HG02981 (cell line): Measurements from ENCODE around the gene MROH8.

Source experiments
- ATAC-seq: cut with Tn5 transposase; IDR thresholded peaks from one replicate; pipeline ENCODE4 v1.9.1; 2021; ENCODE audit warnings: mild to moderate bottlenecking, moderate library complexity; ENCODE audit not compliant: unreplicated experiment

Gene MROH8

DNA sequence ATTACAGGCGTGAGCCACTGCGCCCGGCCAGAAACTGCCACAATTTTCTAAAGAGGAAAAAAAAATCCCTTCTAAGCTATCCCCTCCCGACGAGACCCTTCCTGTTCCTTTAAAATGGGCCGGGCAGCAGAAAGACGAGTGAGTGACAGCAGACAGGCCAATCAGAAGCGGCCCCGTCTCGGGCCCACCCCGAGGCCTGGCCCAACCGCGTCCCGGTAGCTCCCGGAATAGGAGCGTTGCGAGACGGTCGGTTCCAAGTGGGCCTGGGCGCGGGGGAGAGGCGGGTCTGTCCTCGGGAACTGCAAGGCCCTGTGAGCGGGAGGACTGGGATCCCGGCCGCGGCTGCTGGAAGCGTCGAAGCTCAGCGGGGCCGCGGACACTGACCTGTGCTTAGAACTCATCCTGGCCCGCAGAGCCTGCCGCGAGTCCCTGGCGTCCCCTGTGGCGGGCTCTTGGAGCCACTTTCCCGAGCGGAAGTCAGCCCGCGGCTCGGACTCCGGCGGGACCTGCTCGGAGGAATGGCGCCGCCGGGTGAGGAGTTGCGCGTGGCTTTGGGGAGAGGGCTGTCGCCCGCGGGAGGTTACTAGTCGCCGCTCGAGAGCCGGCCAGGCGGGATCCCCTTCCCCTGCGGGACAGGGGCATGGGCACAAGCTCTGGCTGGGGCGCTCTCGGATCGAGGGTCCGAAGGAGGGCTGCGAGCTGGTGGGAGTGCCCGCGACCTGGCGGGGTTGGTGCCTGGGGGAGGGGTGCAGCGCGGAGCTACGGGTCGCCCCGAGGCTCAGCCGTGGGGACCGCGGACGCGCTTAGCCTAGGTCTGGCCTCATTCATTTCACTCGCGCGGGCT is at the start of gene MROH8, which contains the start of gene RPN2:
Gene MROH8 (minus strand): TSS at position 710 of the 844 bp plus-strand sequence.
Gene RPN2 (plus strand): TSS at position 492 of the 844 bp plus-strand sequence. CDS start 27 bp downstream, at position 519.
- ATAC-seq = peak; percentile 90

DNA sequence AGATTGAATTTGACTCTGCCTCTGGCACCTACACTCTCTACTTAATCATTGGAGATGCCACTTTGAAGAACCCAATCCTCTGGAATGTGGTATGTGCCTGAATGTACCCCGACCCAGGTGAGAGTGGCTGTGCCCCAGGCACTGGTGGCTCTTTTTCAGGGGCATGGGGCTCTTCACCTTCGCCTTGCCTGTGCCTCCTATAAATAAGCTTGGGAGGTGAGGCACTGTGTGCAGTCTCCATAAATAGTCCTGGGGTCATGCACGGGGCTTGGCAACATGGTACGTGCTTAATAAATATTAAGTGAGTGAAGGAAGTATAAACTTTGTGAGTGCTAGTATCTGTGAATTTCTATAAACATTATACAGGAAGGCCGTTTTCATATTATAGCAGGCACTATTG is 49.3 kb upstream of the MROH8 start:
- ATAC-seq = no peak

DNA sequence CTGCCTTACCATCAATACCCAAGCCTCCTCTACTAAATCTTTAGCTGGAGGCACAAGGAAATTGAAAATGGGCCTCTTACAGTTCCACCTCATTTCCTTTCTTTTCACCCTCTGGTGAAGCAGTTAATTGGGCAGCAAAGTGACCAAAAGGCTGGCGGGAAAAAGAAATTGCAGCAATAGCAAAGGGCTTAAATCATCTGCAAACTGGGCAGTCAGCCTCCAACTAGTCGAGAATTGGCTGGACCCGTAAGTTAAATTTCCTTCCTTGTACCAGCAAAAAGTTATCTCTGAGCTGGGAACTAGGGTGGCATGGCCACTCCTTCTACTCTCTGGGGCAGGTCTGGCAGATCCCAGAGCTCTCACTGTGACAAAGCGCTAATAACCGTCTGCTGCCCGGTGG is 48.7 kb upstream of the MROH8 start:
- ATAC-seq = no peak

DNA sequence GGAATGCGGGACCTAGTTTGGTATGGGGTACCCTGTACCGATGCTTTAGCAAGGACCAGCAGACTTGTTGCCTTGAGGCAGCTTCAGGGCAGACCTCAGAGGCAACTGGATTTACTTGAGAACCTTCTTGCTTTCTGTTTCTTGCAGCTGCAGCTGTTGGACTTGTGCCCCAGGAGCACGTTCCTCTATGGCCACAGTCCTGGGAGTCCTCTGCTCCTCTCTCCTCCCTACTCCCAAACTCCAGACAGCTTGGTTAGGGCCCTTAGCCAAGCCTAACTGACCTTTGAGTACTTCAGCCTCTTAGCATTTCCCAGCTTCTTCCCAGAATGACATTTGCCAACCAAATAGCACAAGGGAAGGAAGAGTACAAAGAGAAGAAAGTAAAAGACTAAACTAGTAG is 47.5 kb upstream of the MROH8 start:
- no peak for ATAC-seq

DNA sequence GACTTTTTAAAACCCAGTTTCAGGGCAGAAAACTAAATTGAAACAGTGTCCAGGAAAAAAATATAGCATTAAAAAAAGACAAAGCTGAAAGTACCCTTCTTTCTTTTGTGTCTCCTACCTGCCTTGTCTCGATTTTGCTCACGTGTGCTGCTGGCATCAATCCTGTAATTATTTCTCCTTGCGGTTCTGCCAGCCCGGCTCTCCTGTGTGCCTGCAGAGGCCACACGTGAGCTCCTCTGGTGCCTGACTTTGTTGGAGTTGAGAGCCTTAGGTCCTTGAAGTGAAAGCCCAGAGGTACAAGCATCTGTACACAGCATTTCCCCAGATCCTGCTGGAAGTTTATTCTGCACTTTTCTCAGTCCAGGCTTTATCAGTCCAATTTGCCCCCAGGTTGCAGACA is 45.8 kb upstream of the MROH8 start:
- no peak for ATAC-seq

DNA sequence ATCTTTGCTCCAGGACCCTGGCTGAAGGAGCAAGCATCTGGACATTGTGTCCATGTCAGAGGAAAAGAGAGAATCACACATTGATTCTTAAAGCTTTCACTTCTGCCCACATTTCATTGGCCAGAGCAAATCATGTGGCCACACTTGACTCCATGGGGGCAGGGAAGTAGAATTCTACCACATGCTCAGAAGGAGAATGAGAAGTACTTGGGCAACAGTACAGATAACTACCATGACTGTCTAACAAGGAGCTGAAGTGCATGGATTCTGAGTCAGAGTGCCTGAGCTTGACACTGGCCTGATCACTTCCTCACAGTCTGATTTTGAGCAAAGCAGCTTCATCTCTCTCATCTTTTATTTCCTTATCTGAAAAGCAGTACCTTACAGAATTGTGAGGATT is 43.7 kb upstream of the MROH8 start:
- no peak for ATAC-seq

DNA sequence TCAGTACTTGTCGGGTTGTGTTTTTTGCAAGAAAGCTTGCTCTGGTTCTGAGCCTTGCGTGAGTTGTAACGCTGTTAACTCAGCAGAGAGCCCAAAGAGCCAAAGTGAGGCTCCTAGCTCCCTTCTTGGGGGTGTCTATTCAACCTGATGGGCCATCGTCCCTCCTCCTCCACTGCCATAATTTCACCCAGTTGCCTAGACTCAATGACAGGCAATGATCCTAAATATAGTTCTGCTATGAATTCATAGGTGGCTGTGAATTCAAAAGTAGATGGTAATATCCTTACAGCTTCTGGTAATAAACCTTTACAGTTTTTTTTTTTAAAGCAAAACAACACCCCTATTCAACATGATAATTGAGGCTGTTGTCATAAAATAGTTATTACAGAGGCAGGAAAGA is 42.7 kb upstream of the MROH8 start:
- ATAC-seq = no peak

DNA sequence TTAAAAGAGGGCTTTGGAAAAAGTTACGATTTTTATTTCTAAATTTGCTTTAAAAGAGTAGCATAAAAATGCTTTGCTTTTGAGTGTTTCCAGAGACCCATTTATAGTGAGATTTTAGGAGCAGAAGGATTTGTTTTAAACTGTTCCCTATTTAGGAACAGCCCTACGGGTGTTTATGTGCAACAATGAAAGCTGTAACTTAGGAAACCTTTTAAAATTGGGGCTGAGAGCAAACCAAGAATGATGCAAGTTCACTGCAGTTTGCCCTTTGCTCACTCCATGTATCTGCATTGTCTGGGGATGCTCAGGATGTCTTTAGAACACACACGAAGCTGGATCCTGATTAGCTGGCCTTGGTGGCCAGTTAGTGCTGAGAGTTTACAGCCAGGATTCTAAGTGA is 41.4 kb upstream of the MROH8 start:
- no peak for ATAC-seq

DNA sequence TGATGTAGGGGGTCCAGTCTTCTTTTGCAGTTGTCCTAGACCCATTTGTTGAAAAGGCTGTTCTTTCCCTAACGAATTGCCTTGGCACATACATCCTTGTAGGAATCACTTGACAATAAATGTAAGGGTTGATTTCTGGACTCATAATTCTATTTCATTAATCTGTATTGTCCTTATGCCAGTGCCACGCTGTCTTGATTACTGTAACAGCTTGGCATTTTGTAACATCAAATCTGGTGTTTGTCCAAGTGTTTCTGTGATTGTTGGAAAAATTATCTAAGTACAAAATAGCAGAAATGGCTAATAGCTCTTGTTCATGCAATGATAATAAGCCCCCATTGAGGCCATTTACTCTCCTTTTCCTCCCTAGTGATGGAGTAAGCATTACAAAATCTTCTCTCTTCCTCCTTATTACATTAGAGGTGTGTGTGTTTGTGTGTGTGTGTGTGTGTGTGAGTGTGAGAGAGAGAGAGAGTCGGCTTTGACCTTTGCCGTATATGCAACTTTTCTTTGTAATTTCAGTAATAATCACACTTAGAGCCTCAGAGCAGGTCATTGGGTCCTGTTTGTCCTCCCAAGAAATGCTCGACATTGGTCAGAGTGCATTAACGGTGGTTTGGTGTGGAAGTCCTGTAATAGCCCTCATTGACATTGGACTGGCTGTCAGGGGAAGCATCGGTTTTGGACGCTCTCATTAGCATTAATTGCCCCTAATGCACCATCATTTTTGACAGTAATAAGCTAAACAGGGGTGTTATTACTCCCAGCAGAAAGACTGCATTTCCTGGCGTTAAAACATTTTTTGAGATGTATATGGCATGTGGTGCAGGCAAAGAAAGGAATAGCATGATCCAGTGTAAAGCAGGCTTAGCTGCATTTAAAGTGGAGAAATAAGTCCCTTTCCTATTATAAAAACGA is 40.7 kb upstream of the MROH8 start:
- no peak for ATAC-seq

DNA sequence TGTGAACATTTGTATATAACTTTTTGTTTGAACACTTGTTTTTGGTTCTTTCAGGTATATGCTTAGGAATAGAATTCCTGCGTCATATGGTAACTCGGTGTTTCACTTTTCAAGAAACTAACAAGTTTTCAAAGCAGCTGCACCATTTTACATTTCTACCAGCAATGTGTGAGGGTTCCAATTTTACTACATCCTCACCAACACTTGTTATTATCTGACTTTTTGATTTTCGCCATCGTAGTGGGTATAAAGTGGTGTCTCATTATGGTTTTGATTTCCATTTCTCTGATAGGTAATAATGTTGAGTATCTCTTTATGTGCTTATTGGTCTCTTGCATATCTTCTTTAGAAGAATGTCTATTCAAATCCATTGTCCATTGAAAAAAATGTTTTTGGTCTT is 39.6 kb upstream of the MROH8 start:
- no peak for ATAC-seq

DNA sequence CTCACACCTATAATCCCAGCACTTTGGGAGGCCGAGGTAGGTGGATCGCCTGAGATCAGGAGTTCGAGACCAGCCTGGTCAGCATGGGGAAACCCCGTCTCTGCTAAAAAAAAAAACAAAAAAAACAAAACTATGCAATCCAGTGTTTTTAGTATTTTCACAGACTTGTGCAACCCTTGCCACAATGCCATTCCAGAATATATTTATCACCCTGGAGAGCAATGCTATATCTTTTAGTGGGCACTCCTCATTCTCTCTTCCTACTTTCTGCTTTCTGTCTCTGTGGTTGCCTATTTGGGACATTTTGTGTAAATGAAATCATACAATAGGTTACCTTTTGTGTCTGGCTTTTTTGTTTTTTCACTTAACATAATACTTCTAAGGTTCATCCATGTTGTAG is 39.1 kb upstream of the MROH8 start:
- ATAC-seq = no peak

DNA sequence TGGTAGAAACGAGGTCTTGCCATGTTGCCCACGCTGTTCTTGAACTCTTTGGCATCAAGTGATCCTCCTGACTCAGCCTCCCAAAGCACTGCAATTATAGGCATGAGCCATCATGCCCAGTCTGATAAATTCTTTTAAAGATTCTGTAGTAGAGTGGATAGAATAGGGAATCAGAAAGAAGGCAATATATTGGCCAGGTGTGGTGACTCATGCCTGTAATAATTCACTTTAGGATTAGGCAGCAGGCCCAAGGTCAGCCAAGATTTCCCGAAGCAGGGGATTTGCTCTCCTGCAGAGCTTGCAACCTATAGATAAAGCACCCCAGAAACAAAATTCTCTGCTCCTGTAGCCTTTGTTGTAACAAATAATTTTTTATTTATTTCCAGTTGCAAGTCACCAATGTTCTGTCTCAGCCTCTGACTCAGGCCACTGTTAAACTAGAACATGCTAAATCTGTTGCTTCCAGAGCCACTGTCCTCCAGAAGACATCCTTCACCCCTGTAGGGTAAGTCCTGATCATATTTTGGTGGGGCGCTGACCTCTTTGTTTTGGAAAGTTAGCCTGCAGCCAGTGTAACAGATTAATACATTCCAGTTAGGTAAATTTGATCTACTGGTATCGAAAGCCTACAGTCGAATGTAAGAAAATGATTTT is 30.4 kb upstream of the MROH8 start:
- no peak for ATAC-seq

DNA sequence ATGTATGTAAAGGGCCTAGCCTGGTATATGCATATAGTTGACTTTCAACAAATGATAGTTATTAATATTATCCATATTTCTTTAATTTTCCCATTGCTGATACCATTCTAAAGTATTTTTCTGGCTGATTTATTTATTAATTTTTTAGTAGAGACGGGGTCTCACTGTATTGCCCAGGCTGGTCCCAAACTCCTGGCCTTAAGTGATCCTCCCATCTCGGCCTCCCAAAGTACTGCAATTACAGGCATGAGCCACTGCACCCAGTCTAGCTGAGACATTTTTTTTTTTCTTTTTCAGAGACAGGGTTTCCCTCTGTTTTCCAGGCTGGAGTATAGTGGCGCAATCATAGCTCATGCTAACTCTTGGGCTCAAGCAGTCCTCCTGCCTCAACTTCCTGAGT is 29.8 kb upstream of the MROH8 start:
- ATAC-seq = no peak

DNA sequence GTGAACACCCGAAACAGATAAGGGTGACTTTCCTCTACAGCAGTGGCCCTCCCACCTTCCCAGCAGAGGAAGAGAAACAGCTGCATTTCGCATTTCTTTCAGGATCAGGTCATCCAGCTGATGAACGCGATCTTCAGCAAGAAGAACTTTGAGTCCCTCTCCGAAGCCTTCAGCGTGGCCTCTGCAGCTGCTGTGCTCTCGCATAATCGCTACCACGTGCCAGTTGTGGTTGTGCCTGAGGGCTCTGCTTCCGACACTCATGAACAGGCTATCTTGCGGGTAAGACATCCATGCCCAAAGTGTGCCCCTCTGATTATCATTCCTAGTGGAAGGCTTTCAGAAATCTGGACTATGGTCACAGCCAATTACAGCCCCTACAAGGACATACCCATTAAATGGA is 27.8 kb upstream of the MROH8 start:
- ATAC-seq = no peak

DNA sequence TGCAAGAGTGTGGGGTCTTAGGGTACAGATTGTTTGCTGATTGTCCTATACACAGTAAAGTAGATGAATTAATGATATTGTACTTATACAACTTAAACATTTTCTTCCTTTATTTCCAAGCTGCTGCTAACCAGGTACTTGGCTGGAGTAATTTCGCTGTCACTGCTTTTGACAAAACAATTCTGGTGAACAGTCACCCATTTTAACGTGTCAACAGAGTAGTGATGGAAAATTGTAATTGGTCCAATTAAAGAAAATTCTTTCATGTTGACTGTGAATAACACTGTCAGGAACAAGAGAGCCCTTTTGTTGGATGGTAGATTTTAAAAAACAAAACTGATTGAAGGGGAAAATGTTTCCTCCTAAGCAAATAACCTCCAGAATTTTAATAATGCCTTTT is 26.4 kb upstream of the MROH8 start:
- ATAC-seq = no peak

DNA sequence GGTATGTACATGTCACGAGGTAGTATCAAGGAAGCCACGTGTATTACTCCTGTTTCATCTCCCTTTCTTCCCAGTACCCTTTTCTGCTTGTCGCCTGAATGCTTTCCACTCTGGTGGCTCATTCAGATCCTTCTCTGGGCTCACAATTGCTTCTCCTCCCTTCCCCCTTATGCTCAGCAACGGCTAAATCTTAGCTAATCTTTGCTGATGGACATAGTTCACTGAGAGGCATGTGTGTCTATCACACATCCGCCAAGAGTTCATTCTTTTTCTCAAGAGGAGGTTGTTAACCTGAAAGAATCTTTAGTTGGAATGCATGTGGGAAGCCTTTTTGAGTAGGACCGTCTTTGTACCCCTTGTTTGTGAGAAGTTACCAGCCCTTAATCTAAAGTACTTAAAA is 25.8 kb upstream of the MROH8 start:
- no peak for ATAC-seq

DNA sequence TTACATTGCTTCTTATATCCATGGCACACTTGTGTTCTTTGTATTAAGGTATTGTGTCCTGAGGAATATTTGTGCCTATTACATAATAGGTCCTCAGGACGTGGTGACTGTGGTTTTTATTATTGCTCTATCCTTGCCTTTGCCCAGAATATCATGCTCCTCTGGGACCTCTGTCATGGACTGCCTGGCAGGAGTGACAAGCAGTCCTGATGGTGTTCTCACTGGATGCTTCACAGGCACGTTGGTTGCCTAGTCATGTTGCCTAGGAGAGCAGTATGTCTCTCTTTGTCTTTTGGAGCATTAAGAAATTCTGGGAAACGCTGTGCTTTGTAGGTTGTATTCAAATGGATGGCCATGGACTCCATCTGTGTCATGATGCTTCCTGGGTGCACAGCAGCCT is 24.7 kb upstream of the MROH8 start:
- no peak for ATAC-seq

DNA sequence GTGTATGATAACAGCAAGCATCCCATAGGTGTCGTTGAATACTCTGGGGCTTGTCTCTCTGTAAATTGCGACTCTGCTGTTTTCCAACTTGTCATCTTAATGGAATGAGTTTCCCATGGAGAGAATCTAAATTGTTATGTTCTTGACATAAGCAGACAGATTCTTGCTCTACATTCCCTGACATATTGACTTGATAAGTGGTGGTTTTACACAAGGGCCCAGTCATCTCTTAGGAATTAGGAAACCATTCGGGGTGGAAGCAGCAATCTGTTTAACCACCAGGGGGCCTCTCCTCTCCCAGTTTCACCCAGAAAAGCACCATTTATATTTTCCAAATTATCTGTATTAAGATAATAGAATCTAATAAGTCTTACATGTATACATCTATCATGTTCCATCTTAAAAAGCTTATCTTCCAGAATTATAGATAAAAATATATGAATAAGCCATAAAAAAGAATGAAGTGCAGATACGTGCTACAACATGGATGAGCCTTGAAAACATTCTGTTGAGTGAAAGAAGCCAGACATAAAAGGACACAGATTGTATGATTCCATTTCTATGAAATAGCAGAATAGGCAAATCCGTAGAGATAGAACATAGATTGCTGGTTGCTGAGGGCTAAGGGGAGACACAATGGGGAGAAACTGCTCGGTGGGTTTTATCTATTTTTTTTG is 23.1 kb upstream of the MROH8 start:
- ATAC-seq = no peak

DNA sequence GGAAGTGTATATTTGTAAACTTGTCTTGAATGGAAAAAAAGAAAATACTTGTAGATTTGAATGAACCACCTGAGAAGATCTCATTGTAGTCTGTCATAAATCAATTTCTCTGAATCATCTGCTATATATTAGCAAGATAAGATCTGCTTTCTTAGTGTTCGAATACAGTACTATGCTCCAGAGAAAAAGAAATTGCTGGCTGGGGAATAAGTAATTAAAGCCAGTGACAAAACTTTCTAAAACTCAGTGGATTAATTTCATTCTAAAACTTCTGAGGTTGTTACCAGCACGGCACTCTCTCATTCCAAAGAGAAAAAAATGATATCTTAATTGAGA is 22.4 kb upstream of the MROH8 start:
- ATAC-seq = no peak

DNA sequence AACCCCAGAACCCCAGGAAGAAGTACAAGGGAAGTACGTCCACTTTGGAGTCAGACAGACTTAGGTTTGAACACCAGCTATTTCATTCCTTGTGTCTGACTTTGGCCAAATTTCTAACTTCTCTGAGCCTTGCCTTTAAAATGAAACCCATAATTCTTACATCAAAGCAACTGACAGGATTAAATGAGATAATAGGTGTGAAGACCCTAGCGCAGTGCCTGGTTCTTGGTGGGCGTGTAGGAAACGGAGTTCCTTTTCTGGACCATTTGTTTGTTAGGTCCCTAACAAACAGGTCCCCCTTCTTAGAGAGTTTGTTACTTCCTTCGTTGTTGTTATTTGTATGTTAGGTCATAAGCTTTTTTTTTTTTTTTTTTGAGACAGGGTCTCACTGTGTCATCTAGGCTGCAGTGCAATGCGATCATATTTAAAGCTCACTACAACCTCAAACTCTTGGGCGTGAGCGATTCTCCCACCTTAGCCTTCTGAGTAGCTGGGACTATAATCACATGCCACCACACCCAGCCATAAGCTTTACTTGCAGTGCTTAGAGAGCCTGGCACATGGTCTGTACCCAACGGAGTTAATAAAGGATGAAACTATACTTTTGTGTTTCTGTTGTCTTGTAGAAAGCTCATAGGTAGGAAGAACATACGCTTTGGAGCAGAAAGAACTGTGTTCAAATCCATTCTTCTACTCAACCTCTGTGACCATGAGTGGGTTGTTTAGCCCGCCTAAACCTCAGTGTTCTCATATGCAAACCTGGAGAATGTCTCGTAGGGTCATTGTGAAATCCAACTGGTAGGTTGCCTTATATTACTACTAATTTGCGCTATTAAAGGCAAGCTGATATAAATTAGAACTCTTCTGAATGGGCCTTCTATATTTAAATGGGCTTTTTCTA is 21.8 kb upstream of the MROH8 start:
- no peak for ATAC-seq
